GM12801 (cell line): ENCODE results near the gene GPR78.

Experiments used
- CTCF ChIP-seq: IDR thresholded peaks from one replicate; pipeline ENCODE4 v1.5.1; 2011; ENCODE audit warnings: control low read depth; ENCODE audit not compliant: insufficient read length; ENCODE audit errors: extremely low read depth

The GPR78 gene

GRCh38 chr4:8538076-8538702 lies 42.0 kb upstream of the GPR78 start:
- TF ChIP-seq CTCF = no peak

DNA sequence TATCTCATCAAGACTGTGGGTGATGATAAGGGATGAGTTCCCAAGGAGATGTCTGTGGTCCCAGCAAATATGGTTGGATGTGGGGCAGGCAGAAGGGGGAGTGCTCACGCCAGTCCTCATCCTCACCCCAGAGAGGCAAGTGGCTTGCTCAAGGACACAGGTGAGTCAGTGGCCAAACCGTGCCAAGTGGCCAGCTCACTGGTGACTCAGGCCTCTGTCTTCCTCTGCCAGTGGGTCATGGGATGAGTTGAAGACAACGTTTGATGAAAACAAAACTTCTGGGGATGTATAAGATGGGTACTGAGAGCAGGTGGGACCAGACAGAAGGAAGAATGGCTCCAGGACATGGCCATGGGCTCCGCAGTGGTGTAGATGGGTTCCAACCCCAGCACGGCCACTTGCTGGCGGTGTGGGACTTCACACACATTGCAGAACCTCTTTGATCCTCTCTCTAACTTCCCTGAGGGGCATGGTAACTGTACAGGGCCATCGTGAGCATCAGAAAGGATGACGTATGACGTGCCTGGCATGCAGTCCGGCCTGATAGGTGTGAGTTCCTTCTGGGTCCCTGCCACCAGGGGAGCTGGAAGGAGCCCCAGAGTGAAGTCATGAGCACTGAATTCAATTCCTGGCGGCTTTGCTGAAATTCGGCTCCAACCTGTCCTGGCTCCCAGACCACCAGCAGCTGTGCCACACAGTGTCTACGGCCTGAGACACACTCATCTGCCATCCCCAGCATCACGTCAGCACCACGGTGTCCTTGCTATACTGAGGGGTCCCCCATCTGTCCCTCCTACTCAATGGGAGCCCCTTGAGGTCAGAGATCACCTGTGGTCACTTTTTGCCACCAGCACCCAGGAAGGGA lies 41.3 kb upstream of the GPR78 start:
- TF ChIP-seq CTCF = no peak

- TF ChIP-seq CTCF = no peak
Observed at GRCh38 chr4:8539661-8540060, 40.5 kb upstream of the GPR78 start.

DNA sequence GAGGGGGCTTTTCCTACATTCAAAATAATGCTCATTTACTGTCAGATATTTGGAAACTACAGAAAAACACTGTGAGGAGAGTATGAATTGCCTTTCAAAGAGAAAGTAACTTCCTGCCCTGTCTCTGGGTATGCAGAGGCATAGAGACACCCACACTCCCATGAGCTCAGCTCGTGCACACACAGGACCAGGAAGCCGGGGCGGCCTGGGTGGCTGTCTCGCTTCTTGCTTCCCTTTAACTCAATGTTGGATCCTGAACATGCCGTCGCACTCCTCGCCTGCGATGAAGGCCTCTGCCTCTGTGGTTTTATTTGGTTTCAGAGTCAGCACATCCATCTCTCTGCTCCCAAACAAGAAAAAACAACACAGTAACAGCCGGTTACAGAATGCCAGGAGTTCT lies 40.1 kb upstream of the GPR78 start:
- TF ChIP-seq CTCF = no peak

- no peak for TF ChIP-seq CTCF
Observed at GRCh38 chr4:8540586-8540985, 39.6 kb upstream of the GPR78 start.

DNA sequence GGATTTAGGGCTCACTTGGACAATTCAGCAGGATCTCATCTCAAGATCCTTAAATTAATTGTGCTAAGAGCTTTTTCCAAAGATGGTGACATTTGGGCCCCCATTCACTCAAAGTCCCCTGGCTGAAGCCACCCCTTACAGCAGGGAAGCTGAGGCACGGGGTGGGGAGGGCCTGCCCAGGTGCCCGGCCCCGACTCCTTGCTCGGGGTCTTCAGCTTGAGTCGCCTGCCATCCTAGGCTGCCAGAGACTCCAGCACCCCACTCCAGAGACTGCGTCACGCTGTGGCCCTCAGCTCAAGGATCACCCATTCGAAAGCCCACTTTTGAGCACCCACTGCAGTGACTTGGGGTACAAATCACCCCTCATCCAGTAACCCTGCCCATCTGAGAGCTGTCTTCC lies 39.2 kb upstream of the GPR78 start:
- TF ChIP-seq CTCF = no peak

DNA sequence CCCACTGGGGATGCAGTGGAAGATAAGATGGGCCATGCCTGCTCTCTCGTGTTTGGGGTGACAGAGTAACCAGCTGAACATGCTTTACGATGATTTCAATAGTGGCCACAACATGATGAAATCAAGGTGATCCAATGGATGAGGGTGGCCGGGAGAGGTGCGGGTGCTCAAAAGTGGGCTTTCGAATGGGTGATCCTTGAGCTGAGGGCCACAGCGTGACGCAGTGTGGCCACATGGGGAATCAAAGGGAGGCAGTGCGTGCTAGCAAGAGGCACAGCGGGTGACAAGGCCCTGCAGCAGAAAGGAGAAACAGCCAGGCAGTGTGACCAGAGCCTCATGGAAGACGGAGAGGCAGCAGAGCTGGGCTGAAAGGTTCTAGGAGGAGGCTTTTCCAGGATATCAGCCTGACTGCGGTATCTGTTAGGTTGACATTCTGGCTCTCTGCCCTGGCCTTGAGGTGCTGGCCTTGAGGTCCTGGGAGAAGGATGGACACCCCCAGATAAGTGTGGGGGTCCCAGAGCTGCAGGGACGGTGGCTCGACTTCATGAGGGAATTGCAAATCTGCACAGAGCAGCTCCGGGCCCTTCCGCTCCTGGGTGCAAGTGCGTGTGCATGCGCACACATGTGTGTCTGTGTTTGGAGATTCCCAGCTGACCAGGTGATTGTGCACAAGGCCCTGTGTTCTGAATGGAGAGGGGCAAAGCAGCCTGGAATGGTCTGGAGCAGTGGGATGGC lies 38.0 kb upstream of the GPR78 start:
- no peak for TF ChIP-seq CTCF
